Tibial nerve (tissue), 4 donors: Measurements from ENCODE around the gene OGFOD3. TPM values are rescaled to one million over a fixed set of nuclear protein-coding genes. Genes with fewer than 3 reads are reported as not detected.

Experiments used
- DNase-seq, 2 donors: peaks; one replicate each; pipeline ENCODE4 v3.0.0-alpha.2; 2019; ENCODE audit warnings: low spot score in 2 of 2
- H3K27ac ChIP-seq, 4 donors: fragments of 200-600 bp; sonication (generic) in 3 of 4; one replicate each; pipeline ENCODE4 v1.5.1; 2017 to 2019; ENCODE audit warnings: mild to moderate bottlenecking in 1 of 4
- H3K27me3 ChIP-seq, 2 donors: fragments of 200-600 bp; sonication (generic) in 1 of 2; one replicate each; pipeline versions ENCODE4 v1.5.1 to v1.6.0; 2017 to 2019
- H3K36me3 ChIP-seq, 3 donors: fragments of 200-600 bp; sonication (generic); one replicate each; pipeline ENCODE4 v1.5.1; 2018 to 2019
- H3K4me1 ChIP-seq, 4 donors: fragments of 200-600 bp; sonication (generic) in 3 of 4; one replicate each; pipeline ENCODE4 v1.5.1; 2017 to 2019
- H3K4me3 ChIP-seq, 4 donors: fragments of 200-600 bp; sonication (generic) in 3 of 4; one replicate each; pipeline ENCODE4 v1.5.1; 2017 to 2019; ENCODE audit warnings: mild to moderate bottlenecking in 1 of 4, moderate library complexity in 1 of 4
- H3K9me3 ChIP-seq, 4 donors: fragments of 200-600 bp; sonication (generic) in 3 of 4; one replicate each; pipeline ENCODE4 v1.5.1; 2017 to 2019
- CTCF ChIP-seq, 5 experiments: fragments of 200-600 bp in 3 of 5; fragments of 450-650 bp in 2 of 5; sonication (generic) in 3 of 5; IDR thresholded peaks; one replicate each; pipeline ENCODE4 v1.5.1; 2016 to 2019; ENCODE audit warnings: antibody characterized with exemption in 5 of 5, mild to moderate bottlenecking in 3 of 5, moderate library complexity in 2 of 5
- EP300 ChIP-seq, 2 donors: sonication (generic); formaldehyde crosslinking; IDR thresholded peaks; one replicate each; pipeline ENCODE4 v1.6.1; 2017; ENCODE audit warnings: antibody characterized with exemption in 2 of 2, mild to moderate bottlenecking in 1 of 2
- POLR2A ChIP-seq, 2 donors: fragments of 450-650 bp; IDR thresholded peaks; one replicate each; pipeline ENCODE4 v1.6.1; 2017; ENCODE audit warnings: antibody characterized with exemption in 2 of 2, mild to moderate bottlenecking in 2 of 2, moderate library complexity in 2 of 2
- WGBS, 2 donors: methylation state at CpG; one replicate each; pipeline ENCODE4 v1.1.5; 2018; 5-methylcytosine and 5-hydroxymethylcytosine counted together
- total RNA-seq, 4 donors: library from RNA; depleted of rRNA; stranded (reverse); fragments of >200 nt; gene quantifications; one replicate each; pipeline ENCODE4 v1.1.0, GENCODE V29; 2016

Gene OGFOD3
- total RNA-seq, 4 donors from 2014 or later = 23.7 to 51.6 (median 40.7) TPM

- Histone ChIP-seq H3K4me1 (peaks cover 0 to 13% (median 0%) of the 10 kb centered on the region in 4 donors), H3K9me3 (no peaks in the 10 kb centered on the region), H3K4me3 (no peak overlapping the region), H3K27me3 (no peaks in the 10 kb centered on the region), H3K36me3 (peaks cover 0 to 73% (median 0%) of the 10 kb centered on the region in 3 donors), H3K27ac (no peak overlapping the region)
- DNase-seq = no peak
- TF ChIP-seq CTCF (IDR thresholded peaks at IDR 0.05) = no peak
- TF ChIP-seq EP300 (IDR thresholded peaks at IDR 0.05) = no peak
- no peak for TF ChIP-seq POLR2A (IDR thresholded peaks at IDR 0.05)
- WGBS, 2 donors = 90% methylated on average over 15 of the region's 15 CpGs
These were observed 25.4 kb downstream of the OGFOD3 start for GRCh38 chr17:82392941-82393340.

- H3K36me3 ChIP-seq = peaks cover 0 to 67% (median 0%) of the 10 kb centered on the region in 3 donors
These were observed 26.0 kb downstream of the OGFOD3 start for GRCh38 chr17:82392209-82392920.

DNA sequence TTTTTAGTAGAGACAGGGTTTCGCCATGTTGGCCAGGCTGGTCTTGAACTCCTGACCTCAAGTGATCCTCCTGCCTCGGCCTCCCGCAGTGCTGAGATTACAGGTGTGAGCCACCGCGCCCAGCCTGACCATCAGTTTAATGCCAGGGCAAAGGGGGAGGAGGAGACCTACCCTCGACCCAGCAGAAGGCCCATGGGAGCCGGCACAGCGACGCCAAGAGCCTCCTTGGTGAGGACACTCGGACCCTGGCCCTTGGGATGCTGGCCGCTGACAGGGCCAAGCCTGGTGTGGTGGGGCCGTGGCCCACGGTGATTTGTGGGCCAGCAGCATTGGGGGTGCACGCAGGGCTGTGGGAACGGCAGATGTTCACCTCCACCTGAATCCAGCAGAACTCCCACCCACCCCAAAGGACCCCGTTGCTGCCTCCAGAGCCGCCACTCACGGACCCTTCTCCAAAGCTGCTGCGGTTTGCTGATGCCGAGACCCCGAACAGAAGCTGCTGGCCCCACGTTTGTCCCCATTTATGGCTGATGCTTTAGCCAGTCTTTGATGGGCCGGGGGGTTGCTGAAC is 26.8 kb downstream of the OGFOD3 start:
- H3K27ac ChIP-seq = no peak overlapping the region
- peaks cover 0 to 59% (median 0%) of the 10 kb centered on the region in 3 donors for H3K36me3 ChIP-seq
- no peaks in the 10 kb centered on the region for H3K9me3 ChIP-seq
- no peak overlapping the region for H3K4me3 ChIP-seq
- H3K27me3 ChIP-seq = peaks cover 0 to 10% of the 10 kb centered on the region in 2 donors
- 96 to 97% methylated on average over 16 to 19 of the region's 23 CpGs for WGBS, 2 donors
- DNase-seq = no peak
- H3K4me1 ChIP-seq = peaks cover 0 to 12% (median 2%) of the 10 kb centered on the region in 4 donors
- TF ChIP-seq POLR2A (IDR thresholded peaks at IDR 0.05) = no peak
- TF ChIP-seq CTCF (IDR thresholded peaks at IDR 0.05) = no peak
- no peak for TF ChIP-seq EP300 (IDR thresholded peaks at IDR 0.05)

More at GRCh38 chr17:82392209-82392920, 26.0 kb downstream of the OGFOD3 start:
- H3K27me3 ChIP-seq = peaks cover 0 to 2% of the 10 kb centered on the region in 2 donors
- no peak overlapping the region for H3K27ac ChIP-seq
- DNase-seq = no peak
- H3K4me3 ChIP-seq = no peak overlapping the region
- H3K9me3 ChIP-seq = no peaks in the 10 kb centered on the region
- H3K4me1 ChIP-seq = peaks cover 0 to 11% (median 0%) of the 10 kb centered on the region in 4 donors
- TF ChIP-seq CTCF (IDR thresholded peaks at IDR 0.05) (no peak), POLR2A (IDR thresholded peaks at IDR 0.05) (no peak), EP300 (IDR thresholded peaks at IDR 0.05) (no peak)
- 91 to 92% methylated on average over 28 of the region's 28 CpGs for WGBS, 2 donors

DNA sequence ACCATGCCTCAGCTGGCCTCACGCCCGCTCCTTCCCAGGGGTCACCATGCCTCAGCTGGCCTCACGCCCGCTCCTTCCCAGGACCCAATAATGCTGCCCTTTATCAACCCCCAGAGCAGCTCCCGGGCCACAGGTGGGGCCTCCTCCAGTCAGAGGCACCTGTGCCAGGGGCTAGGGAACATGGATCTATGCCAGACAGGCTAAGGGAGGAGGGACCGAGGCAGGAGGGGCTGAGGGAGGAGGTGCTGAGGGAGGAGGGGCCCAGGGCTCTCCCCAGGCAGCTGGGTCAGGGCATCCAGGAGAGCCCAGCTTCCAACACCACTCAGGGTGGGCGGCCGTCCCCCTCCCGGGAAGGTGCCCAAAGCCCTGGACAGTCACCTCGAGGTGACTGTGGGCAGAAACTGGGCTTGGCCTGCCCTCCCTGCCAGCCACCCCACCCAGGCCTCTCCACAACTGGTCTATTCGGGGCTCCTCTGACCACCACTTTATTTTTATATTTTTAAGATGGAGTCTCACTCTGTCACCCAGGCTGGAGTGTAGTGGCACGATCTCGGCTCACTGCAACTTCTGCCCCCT is 27.4 kb downstream of the OGFOD3 start:
- TF ChIP-seq CTCF (IDR thresholded peaks at IDR 0.05) (no peak), POLR2A (IDR thresholded peaks at IDR 0.05) (no peak), EP300 (IDR thresholded peaks at IDR 0.05) (no peak)
- Histone ChIP-seq H3K4me1 (peaks cover 0 to 18% (median 3%) of the 10 kb centered on the region in 4 donors), H3K27me3 (peaks cover 0 to 13% of the 10 kb centered on the region in 2 donors), H3K36me3 (peaks cover 0 to 58% (median 0%) of the 10 kb centered on the region in 3 donors), H3K27ac (no peak overlapping the region), H3K4me3 (no peak overlapping the region), H3K9me3 (no peaks in the 10 kb centered on the region)
- 72 to 80% methylated on average over 11 to 13 of the region's 13 CpGs for WGBS, 2 donors
- DNase-seq = no peak
